H9 (cell line): Measurements from ENCODE around the gene HECW1. TPM values are rescaled to one million over a fixed set of nuclear protein-coding genes. Genes with fewer than 3 reads are reported as not detected.
A peak's percentile ranks its signal among the peaks of the same experiment; 100 is the strongest.

Source experiments
- DNase-seq: peaks from one replicate; pipeline ENCODE4 v3.0.0-alpha.2; 2017
- H2AFZ ChIP-seq: one replicate; pipeline ENCODE4 v1.6.1; 2013; ENCODE audit warnings: mild to moderate bottlenecking, low read length, control low read depth, moderate library complexity
- H2AK5ac ChIP-seq: 2 replicates; pipeline ENCODE4 v1.6.1; 2013; ENCODE audit warnings: low read length, control low read depth, mixed read lengths; ENCODE audit not compliant: insufficient read length
- H2BK120ac ChIP-seq: one replicate; pipeline ENCODE4 v1.6.1; 2013; ENCODE audit warnings: low read depth, mild to moderate bottlenecking, low read length, control low read depth, inconsistent platforms; ENCODE audit not compliant: poor library complexity, severe bottlenecking
- H2BK12ac ChIP-seq: 2 replicates; pipeline ENCODE4 v1.6.1; 2013; ENCODE audit warnings: low read length, control low read depth, mixed read lengths, low read depth; ENCODE audit not compliant: insufficient read length
- H2BK15ac ChIP-seq: 2 replicates; pipeline ENCODE4 v1.6.1; 2013; ENCODE audit warnings: low read depth, low read length, control low read depth
- H2BK20ac ChIP-seq: one replicate; pipeline ENCODE4 v1.6.1; 2013; ENCODE audit warnings: low read depth, mild to moderate bottlenecking, low read length, control low read depth, inconsistent platforms; ENCODE audit not compliant: poor library complexity, severe bottlenecking
- H2BK5ac ChIP-seq: 2 replicates; pipeline ENCODE4 v1.6.1; 2013; ENCODE audit warnings: low read length, control low read depth, mixed read lengths; ENCODE audit not compliant: insufficient read length
- H3K14ac ChIP-seq: 2 replicates; pipeline ENCODE4 v1.6.1; 2013; ENCODE audit warnings: low read length, control low read depth; ENCODE audit not compliant: insufficient read depth
- H3K18ac ChIP-seq: 2 replicates; pipeline ENCODE4 v1.6.1; 2013; ENCODE audit warnings: low read depth, mild to moderate bottlenecking, mixed read lengths, low read length, control low read depth; ENCODE audit not compliant: insufficient read length
- H3K23ac ChIP-seq: 2 replicates; pipeline ENCODE4 v1.6.1; 2013; ENCODE audit warnings: low read length, control low read depth, mixed read lengths, low read depth; ENCODE audit not compliant: insufficient read length
- H3K23me2 ChIP-seq: 2 replicates; pipeline ENCODE4 v1.6.1; 2013; ENCODE audit warnings: low read depth, mild to moderate bottlenecking, mixed read lengths, low read length, control low read depth; ENCODE audit not compliant: insufficient read length, poor library complexity, severe bottlenecking
- H3K27ac ChIP-seq: 2 replicates; pipeline ENCODE4 v1.5.1; 2013; ENCODE audit warnings: low read length, control low read depth, mixed read lengths, low read depth; ENCODE audit not compliant: insufficient read length
- H3K27me3 ChIP-seq: 2 replicates; pipeline ENCODE4 v1.6.1; 2013; ENCODE audit warnings: low read length, control low read depth, inconsistent platforms; ENCODE audit not compliant: insufficient read depth
- H3K4ac ChIP-seq: 2 replicates; pipeline ENCODE4 v1.6.1; 2013; ENCODE audit warnings: low read depth, mild to moderate bottlenecking, control low read depth, inconsistent platforms, low read length, moderate library complexity
- H3K4me1 ChIP-seq: 2 replicates; pipeline ENCODE4 v1.6.1; 2013; ENCODE audit warnings: low read length, control low read depth, inconsistent platforms; ENCODE audit not compliant: insufficient read depth
- H3K4me2 ChIP-seq: 2 replicates; pipeline ENCODE4 v1.6.1; 2013; ENCODE audit warnings: low read length, control low read depth, mixed read lengths; ENCODE audit not compliant: insufficient read length, insufficient read depth
- H3K56ac ChIP-seq: 2 replicates; pipeline ENCODE4 v1.6.1; 2013; ENCODE audit warnings: low read depth, mild to moderate bottlenecking, mixed read lengths, low read length, control low read depth; ENCODE audit not compliant: insufficient read length
- H3K79me1 ChIP-seq: 2 replicates; pipeline ENCODE4 v1.6.1; 2013; ENCODE audit warnings: low read depth, mild to moderate bottlenecking, moderate library complexity, low read length, control low read depth, inconsistent platforms; ENCODE audit not compliant: insufficient read depth, poor library complexity, severe bottlenecking
- H3K79me2 ChIP-seq: 2 replicates; pipeline ENCODE4 v1.6.1; 2013; ENCODE audit warnings: low read length, control low read depth, inconsistent platforms; ENCODE audit not compliant: insufficient read depth
- H3K9ac ChIP-seq: 2 replicates; pipeline ENCODE4 v1.6.1; 2013; ENCODE audit warnings: low read length, control low read depth, mixed read lengths; ENCODE audit not compliant: insufficient read length; ENCODE audit errors: extremely low read depth
- H3K9me3 ChIP-seq: one replicate; pipeline ENCODE4 v1.6.1; 2013; ENCODE audit warnings: low read depth, low read length, inconsistent platforms; ENCODE audit not compliant: control insufficient read depth
- H3T11ph ChIP-seq: one replicate; pipeline ENCODE4 v1.6.1; 2013; ENCODE audit warnings: mild to moderate bottlenecking, low read length, control low read depth, inconsistent platforms
- H4K20me1 ChIP-seq: one replicate; pipeline ENCODE4 v1.6.1; 2013; ENCODE audit not compliant: control insufficient read depth, insufficient read length, insufficient read depth
- H4K5ac ChIP-seq: 2 replicates; pipeline ENCODE4 v1.6.1; 2013; ENCODE audit warnings: low read depth, mild to moderate bottlenecking, mixed read lengths, low read length, control low read depth; ENCODE audit not compliant: insufficient read length
- H4K8ac ChIP-seq: replicated peaks from 2 replicates; pipeline ENCODE4 v1.6.1; 2013; ENCODE audit warnings: low read length, control low read depth, mixed read lengths, low read depth; ENCODE audit not compliant: insufficient read length
- H4K91ac ChIP-seq: 2 replicates; pipeline ENCODE4 v1.6.1; 2013; ENCODE audit warnings: low read depth, mild to moderate bottlenecking, moderate library complexity, mixed read lengths, low read length, control low read depth; ENCODE audit not compliant: insufficient read length
- H3K27ac Mint-ChIP-seq, 3 experiments: 2 replicates in 2 of 3; 3 replicates in 1 of 3; pipeline ENCODE4 v1.8.0; 2020 to 2021; ENCODE audit warnings: mixed read lengths in 3 of 3, mild to moderate bottlenecking in 1 of 3, moderate library complexity in 1 of 3
- H3K27me3 Mint-ChIP-seq: 2 replicates; pipeline ENCODE4 v1.8.0; 2021; ENCODE audit warnings: low read depth, mild to moderate bottlenecking, moderate library complexity, mixed read lengths
- H3K36me3 Mint-ChIP-seq, 3 experiments: 2 replicates in 2 of 3; 3 replicates in 1 of 3; pipeline ENCODE4 v1.8.0; 2020 to 2021; ENCODE audit warnings: low read depth in 3 of 3, mixed read lengths in 3 of 3; ENCODE audit not compliant: insufficient read depth in 1 of 3
- H3K4me1 Mint-ChIP-seq, 2 experiments: 2 replicates each; pipeline ENCODE4 v1.8.0; 2020; ENCODE audit warnings: mixed read lengths in 2 of 2
- H3K4me3 Mint-ChIP-seq, 2 experiments: 2 replicates in 1 of 2; 3 replicates in 1 of 2; pipeline ENCODE4 v1.8.0; 2020 to 2021; ENCODE audit warnings: mild to moderate bottlenecking in 2 of 2, mixed read lengths in 2 of 2, moderate library complexity in 1 of 2
- H3K9me3 Mint-ChIP-seq, 2 experiments: 2 replicates in 1 of 2; 3 replicates in 1 of 2; pipeline ENCODE4 v1.8.0; 2020; ENCODE audit warnings: mild to moderate bottlenecking in 2 of 2, mixed read lengths in 2 of 2, moderate library complexity in 1 of 2
- WGBS: extraction: QIAGEN DNeasy Blood & Tissue Kit; methylation state at CpG from one replicate; pipeline ENCODE4 v1.1.7; 2013; ENCODE audit warnings: missing lambda C conversion rate, low lambda C conversion rate, mixed read lengths; ENCODE audit not compliant: insufficient read length; ENCODE audit errors: extremely low coverage; 5-methylcytosine and 5-hydroxymethylcytosine counted together
- total RNA-seq: library from RNA; stranded (reverse); gene quantifications from 2 replicates; pipeline ENCODE4 v1.2.1, GENCODE V29; 2021
- TF ChIP-seq, protein P1 (sequence below): fragments of 200-600 bp; sonication (generic); conservative IDR thresholded peaks from 3 replicates; pipeline ENCODE4 v1.8.0; 2021; ENCODE audit warnings: antibody characterized with exemption, mild to moderate bottlenecking

Gene HECW1
- total RNA-seq, 1 experiment from 2014 or later, result 5.0 TPM

DNA sequence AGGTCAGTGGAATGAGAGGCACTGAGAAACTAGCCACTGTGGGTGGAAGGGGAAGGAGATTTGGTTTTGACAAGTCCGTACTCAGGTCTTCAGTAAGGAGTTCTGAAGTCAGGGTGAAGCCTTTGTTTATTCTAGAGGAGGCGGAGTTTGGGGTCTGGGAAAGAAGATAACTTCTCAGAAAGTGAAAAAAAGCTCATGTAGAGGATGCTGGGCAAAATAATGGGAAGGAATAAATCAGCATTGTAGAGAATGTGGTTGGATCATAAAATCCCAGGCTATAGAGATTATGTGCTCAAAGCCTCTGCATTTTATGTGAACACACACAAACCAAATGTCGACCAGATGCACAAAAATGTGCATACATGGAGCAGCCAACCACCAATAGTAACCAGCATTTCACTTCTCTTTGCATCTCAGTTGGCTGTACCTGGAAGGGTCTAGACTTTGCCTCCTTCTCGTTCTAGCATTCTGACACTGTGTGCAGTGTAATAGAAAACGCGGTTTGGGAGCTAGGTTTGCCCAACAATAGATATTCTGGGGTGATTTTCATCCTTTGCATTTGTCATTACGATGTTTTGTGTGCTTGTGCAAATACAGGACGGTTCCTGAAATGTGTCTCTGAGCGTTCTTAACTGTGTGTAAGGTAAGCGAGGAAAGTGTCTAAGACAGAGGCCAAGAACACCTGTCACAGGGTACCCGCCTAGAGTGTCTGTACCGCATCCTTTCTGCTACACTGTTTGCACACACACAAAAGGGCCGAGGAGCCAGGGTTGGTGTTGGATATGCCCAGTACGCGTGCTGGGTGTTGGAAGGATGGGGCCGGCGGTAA, 603 bp upstream of the HECW1 start:
- peak overlapping the region; percentile 77 to 84 for H3K4me3 Mint-ChIP-seq
- peaks cover 7% of the 10 kb centered on the region; the same call in 1 of the 2 replicates for H3K79me2 ChIP-seq
- no CpG with 5 or more reads among the region's 17 CpGs for WGBS
- H3K4me1 Mint-ChIP-seq, result peaks cover 62 to 67% of the 10 kb centered on the region in 2 experiments
- H2BK12ac ChIP-seq, result no peak overlapping the region
- no peaks in the 10 kb centered on the region for H3K9me3 Mint-ChIP-seq
- H3K4me2 ChIP-seq, result peak overlapping the region; percentile 54
- H2BK15ac ChIP-seq, result no peak overlapping the region
- H3K27me3 ChIP-seq, result no peaks in the 10 kb centered on the region
- no peak overlapping the region for H3K56ac ChIP-seq
- H4K91ac ChIP-seq, result no peak overlapping the region
- no peak overlapping the region for H3K23ac ChIP-seq
- peak overlapping the region; percentile 86 for H2BK20ac ChIP-seq
- H3K9me3 ChIP-seq, result no peaks in the 10 kb centered on the region
- no peak overlapping the region for H2BK120ac ChIP-seq
- H4K8ac ChIP-seq, result no peak overlapping the region
- H2AK5ac ChIP-seq, result no peak overlapping the region
- no peak overlapping the region for H2BK5ac ChIP-seq
- H3K36me3 Mint-ChIP-seq, result no peaks in the 10 kb centered on the region
- H3K18ac ChIP-seq, result no peak overlapping the region
- H2AFZ ChIP-seq, result no peak overlapping the region
- TF ChIP-seq, protein P1, sequence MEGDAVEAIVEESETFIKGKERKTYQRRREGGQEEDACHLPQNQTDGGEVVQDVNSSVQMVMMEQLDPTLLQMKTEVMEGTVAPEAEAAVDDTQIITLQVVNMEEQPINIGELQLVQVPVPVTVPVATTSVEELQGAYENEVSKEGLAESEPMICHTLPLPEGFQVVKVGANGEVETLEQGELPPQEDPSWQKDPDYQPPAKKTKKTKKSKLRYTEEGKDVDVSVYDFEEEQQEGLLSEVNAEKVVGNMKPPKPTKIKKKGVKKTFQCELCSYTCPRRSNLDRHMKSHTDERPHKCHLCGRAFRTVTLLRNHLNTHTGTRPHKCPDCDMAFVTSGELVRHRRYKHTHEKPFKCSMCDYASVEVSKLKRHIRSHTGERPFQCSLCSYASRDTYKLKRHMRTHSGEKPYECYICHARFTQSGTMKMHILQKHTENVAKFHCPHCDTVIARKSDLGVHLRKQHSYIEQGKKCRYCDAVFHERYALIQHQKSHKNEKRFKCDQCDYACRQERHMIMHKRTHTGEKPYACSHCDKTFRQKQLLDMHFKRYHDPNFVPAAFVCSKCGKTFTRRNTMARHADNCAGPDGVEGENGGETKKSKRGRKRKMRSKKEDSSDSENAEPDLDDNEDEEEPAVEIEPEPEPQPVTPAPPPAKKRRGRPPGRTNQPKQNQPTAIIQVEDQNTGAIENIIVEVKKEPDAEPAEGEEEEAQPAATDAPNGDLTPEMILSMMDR, result no peak
- no peak overlapping the region for H3K4ac ChIP-seq
- no peaks in the 10 kb centered on the region for H4K20me1 ChIP-seq
- no peak overlapping the region for H3K27ac ChIP-seq
- H3K14ac ChIP-seq, result no peak overlapping the region
- no peak overlapping the region for H3K9ac ChIP-seq
- DNase-seq, result no peak
- no peak overlapping the region for H3T11ph ChIP-seq
- H3K4me1 ChIP-seq, result peaks cover 7% of the 10 kb centered on the region; the same call in 1 of the 2 replicates
- peaks cover 15% of the 10 kb centered on the region for H3K23me2 ChIP-seq
- H3K27me3 Mint-ChIP-seq, result peaks cover 24% of the 10 kb centered on the region
- no peak overlapping the region for H3K27ac Mint-ChIP-seq
- H4K5ac ChIP-seq, result no peak overlapping the region
- H3K79me1 ChIP-seq, result no peaks in the 10 kb centered on the region
